NOMO-1 treated with dmso at 0.1 percent for 144 hours (cell line): ENCODE measurements around the gene FN3KRP.
A peak's percentile ranks its signal among the peaks of the same experiment; 100 is the strongest.
"Not testable (repeated sequence)": the region's sequence is repeated elsewhere in the genome, so short reads cannot be mapped to it uniquely, and the experiment has no call there.

ENCODE experiments used
- DNase-seq: peaks from one replicate; lab custom pipeline; 2025; ENCODE audit not compliant: unreplicated experiment; lab: John Stamatoyannopoulos, UW

The FN3KRP gene

GRCh38 chr17:82740906-82741759 is 24.6 kb downstream of the FN3KRP start:
- DNase-seq = no peak

- no peak for DNase-seq
Observed at GRCh38 chr17:82743344-82744219, 27.1 kb downstream of the FN3KRP start.

- DNase-seq = not testable (repeated sequence)
Observed at GRCh38 chr17:82744736-82745135, 28.2 kb downstream of the FN3KRP start.

GRCh38 chr17:82745524-82745923 is 29.0 kb downstream of the FN3KRP start:
- DNase-seq = no peak

GRCh38 chr17:82748756-82749155 is 32.2 kb downstream of the FN3KRP start:
- DNase-seq = no peak

GRCh38 chr17:82750241-82750908 is 33.9 kb downstream of the FN3KRP start:
- DNase-seq = no peak

GRCh38 chr17:82751171-82751570 is 34.7 kb downstream of the FN3KRP start:
- DNase-seq = no peak

- peak; percentile 82 for DNase-seq
Observed at GRCh38 chr17:82751571-82752370, 35.3 kb downstream of the FN3KRP start, which contains the start of gene TBCD. TSS of gene TBCD (plus strand) at chr17:82752065. CDS start at chr17:82752194, 129 bp downstream.

- peak; percentile 6 for DNase-seq
Observed at GRCh38 chr17:82752371-82753200, 36.1 kb downstream of the FN3KRP start.

- no peak for DNase-seq
Observed at GRCh38 chr17:82753201-82753464, 36.6 kb downstream of the FN3KRP start.

- DNase-seq = peak; percentile 3
Observed at GRCh38 chr17:82754297-82755208, 38.0 kb downstream of the FN3KRP start.

- no peak for DNase-seq
Observed at GRCh38 chr17:82756166-82756565, 39.7 kb downstream of the FN3KRP start.

GRCh38 chr17:82765371-82765770 is 48.9 kb downstream of the FN3KRP start:
- no peak for DNase-seq

- peak; percentile 1 for DNase-seq
Observed at GRCh38 chr17:82767041-82767754, 50.7 kb downstream of the FN3KRP start.

- DNase-seq = no peak
Observed at GRCh38 chr17:82769041-82769440, 52.5 kb downstream of the FN3KRP start.

- no peak for DNase-seq
Observed at GRCh38 chr17:82772026-82772425, 55.5 kb downstream of the FN3KRP start.

- not testable (repeated sequence) for DNase-seq
Observed at GRCh38 chr17:82774456-82774855, 58.0 kb downstream of the FN3KRP start.
